ENCODE results near the gene RTBDN.

RTBDN gene

GRCh38 chr19:12815088-12815487 is 19.3 kb downstream of the RTBDN start:
- TF ChIP-seq TAF1 (IDR thresholded peaks at IDR 0.05; ENCODE audit: borderline replicate concordance, insufficient read depth, low read length): no peak

- peak; percentile 55; the same call in 1 of the 2 replicates for TF ChIP-seq POLR2AphosphoS5 (IDR thresholded peaks at IDR 0.05; ENCODE audit: low read depth, low read length)
- no peak for TF ChIP-seq FOXP2 (optimal IDR thresholded peaks at IDR 0.05; ENCODE audit: borderline replicate concordance, extremely low read depth, extremely low read length, insufficient read depth)
Measured at GRCh38 chr19:12806242-12807081, 27.9 kb downstream of the RTBDN start, which contains the start of gene RNASEH2A. Gene RNASEH2A, plus strand, starts transcription at chr19:12806584. Its CDS starts 90 bp downstream, at chr19:12806674.

- no peak for TF ChIP-seq TAF1 (IDR thresholded peaks at IDR 0.05; ENCODE audit: borderline replicate concordance, insufficient read depth, low read length)
- TF ChIP-seq FOXP2 (optimal IDR thresholded peaks at IDR 0.05; ENCODE audit: borderline replicate concordance, extremely low read depth, extremely low read length, insufficient read depth): no peak
- TF ChIP-seq POLR2AphosphoS5 (IDR thresholded peaks at IDR 0.05; ENCODE audit: low read depth, low read length): no peak
- TF ChIP-seq SIN3A (IDR thresholded peaks at IDR 0.05; ENCODE audit: borderline replicate concordance, insufficient read depth, low read length): no peak
- no peak for TF ChIP-seq REST (IDR thresholded peaks at IDR 0.05; ENCODE audit: insufficient read depth in 1 of 2, low read depth in 2 of 2, low read length in 2 of 2)
Measured at GRCh38 chr19:12804051-12804450, 30.3 kb downstream of the RTBDN start.

DNA sequence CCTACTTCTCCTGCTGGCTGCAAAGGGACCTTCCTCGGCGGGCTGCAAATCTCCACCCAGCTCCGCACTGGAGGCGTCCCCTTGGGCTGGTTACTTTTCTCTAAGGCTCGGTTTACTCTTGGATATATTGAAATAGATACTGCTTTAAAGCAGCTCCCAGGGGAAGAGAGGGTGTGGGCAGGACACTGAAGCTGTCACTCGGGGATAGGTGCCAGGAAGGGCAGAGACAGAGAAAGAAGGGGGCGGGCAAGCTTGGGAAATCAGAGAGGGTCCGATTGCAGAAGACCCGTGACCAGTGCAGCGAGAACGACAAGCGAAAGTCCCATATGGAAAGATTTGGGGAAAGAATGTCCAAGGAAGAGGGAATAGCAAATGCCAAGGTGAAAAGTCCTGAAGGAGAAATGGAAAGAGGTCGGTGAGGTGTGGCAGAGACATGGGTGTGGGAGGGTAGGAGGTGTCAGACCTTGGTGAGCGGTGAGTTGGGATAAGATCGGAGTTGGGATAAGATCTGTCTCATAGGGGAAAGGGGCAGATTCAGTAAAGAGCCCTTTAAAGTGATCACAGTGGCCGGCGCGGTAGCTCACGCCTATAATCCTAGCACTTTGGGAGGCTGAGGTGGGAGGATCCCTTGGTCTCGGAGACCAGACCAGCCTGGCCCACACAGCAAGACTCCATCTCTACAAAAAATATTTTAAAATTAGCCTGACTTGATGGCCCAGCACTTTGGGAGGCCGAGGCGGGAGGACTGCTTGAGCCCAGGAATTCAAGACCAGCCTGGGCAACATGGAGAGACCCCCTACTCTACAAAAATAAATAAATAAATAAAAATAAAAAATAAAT is 31.9 kb downstream of the RTBDN start:
- no peak for TF ChIP-seq SIN3A (IDR thresholded peaks at IDR 0.05; ENCODE audit: borderline replicate concordance, insufficient read depth, low read length)
- TF ChIP-seq TAF1 (IDR thresholded peaks at IDR 0.05; ENCODE audit: borderline replicate concordance, insufficient read depth, low read length): no peak
- no peak for TF ChIP-seq POLR2AphosphoS5 (IDR thresholded peaks at IDR 0.05; ENCODE audit: low read depth, low read length)
- TF ChIP-seq REST (IDR thresholded peaks at IDR 0.05; ENCODE audit: insufficient read depth in 1 of 2, low read depth in 2 of 2, low read length in 2 of 2): no peak
- no peak for TF ChIP-seq FOXP2 (optimal IDR thresholded peaks at IDR 0.05; ENCODE audit: borderline replicate concordance, extremely low read depth, extremely low read length, insufficient read depth)

- TF ChIP-seq FOXP2 (optimal IDR thresholded peaks at IDR 0.05; ENCODE audit: borderline replicate concordance, extremely low read depth, extremely low read length, insufficient read depth): peak; percentile 85
- TF ChIP-seq POLR2AphosphoS5 (IDR thresholded peaks at IDR 0.05; ENCODE audit: low read depth, low read length): peak; percentile 99
- peak; percentile 16 to 67; a peak in 2 of 4 replicates for TF ChIP-seq REST (IDR thresholded peaks at IDR 0.05; ENCODE audit: insufficient read depth in 1 of 2, low read depth in 2 of 2, low read length in 2 of 2)
- peak; percentile 92 for TF ChIP-seq TAF1 (IDR thresholded peaks at IDR 0.05; ENCODE audit: borderline replicate concordance, insufficient read depth, low read length)
- peak; percentile 91 for TF ChIP-seq SIN3A (IDR thresholded peaks at IDR 0.05; ENCODE audit: borderline replicate concordance, insufficient read depth, low read length)
Measured at GRCh38 chr19:12801466-12802266, 32.7 kb downstream of the RTBDN start, which contains the start of the genes PRDX2 and THSD8. Gene PRDX2, minus strand, starts transcription at chr19:12801800. Its CDS starts 539 bp downstream, at chr19:12801261. Gene THSD8, plus strand, starts transcription at chr19:12802069. Its CDS starts 3 bp downstream, at chr19:12802072.

Data from PFSK-1 (cell line).